Stimulated activated CD4-positive, alpha-beta T cell treated with anti-CD3 and anti-CD28 coated beads, Interleukin-1b, Interleukin-23, amount 100 ng/mL, for 48 hours (primary cell): Measurements from ENCODE around the gene IL22RA1.
A peak's percentile ranks its signal among the peaks of the same experiment; 100 is the strongest.

ENCODE experiments used
- DNase-seq: peaks from one replicate; pipeline ENCODE4 v3.0.0-alpha.2; 2020

Gene IL22RA1

DNA sequence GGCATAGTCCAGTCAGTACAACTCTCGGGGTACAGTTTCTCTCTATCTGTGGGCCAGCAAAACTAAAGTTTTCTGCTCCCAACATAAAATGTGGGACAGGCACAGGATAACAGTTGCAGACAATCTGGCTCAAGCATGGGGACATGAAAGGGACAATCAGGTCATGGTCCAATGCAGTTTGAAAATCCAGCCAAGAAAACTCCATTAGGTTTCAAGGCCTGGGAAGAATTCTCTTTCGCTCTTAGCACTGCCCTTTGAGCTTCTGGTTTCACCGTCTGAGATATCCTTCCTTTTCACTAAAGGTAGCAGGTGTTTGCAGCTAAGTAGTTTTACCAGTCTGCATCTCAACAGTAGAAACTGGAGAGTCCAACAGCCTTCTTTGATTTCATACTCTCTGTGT is 21.1 kb upstream of the IL22RA1 start:
- DNase-seq, result no peak

GRCh38 chr1:24162201-24162600 is 19.3 kb upstream of the IL22RA1 start:
- DNase-seq, result no peak

GRCh38 chr1:24161270-24161669 is 18.3 kb upstream of the IL22RA1 start:
- DNase-seq, result no peak

- DNase-seq, result no peak
Measured at GRCh38 chr1:24159366-24159765, 16.4 kb upstream of the IL22RA1 start.

- no peak for DNase-seq
Measured at GRCh38 chr1:24157918-24158481, 15.1 kb upstream of the IL22RA1 start.

GRCh38 chr1:24156542-24157260 is 13.8 kb upstream of the IL22RA1 start:
- no peak for DNase-seq

GRCh38 chr1:24155011-24155782 is 12.3 kb upstream of the IL22RA1 start:
- DNase-seq, result no peak

- DNase-seq, result no peak
Measured at GRCh38 chr1:24154215-24154614, 11.3 kb upstream of the IL22RA1 start.

DNA sequence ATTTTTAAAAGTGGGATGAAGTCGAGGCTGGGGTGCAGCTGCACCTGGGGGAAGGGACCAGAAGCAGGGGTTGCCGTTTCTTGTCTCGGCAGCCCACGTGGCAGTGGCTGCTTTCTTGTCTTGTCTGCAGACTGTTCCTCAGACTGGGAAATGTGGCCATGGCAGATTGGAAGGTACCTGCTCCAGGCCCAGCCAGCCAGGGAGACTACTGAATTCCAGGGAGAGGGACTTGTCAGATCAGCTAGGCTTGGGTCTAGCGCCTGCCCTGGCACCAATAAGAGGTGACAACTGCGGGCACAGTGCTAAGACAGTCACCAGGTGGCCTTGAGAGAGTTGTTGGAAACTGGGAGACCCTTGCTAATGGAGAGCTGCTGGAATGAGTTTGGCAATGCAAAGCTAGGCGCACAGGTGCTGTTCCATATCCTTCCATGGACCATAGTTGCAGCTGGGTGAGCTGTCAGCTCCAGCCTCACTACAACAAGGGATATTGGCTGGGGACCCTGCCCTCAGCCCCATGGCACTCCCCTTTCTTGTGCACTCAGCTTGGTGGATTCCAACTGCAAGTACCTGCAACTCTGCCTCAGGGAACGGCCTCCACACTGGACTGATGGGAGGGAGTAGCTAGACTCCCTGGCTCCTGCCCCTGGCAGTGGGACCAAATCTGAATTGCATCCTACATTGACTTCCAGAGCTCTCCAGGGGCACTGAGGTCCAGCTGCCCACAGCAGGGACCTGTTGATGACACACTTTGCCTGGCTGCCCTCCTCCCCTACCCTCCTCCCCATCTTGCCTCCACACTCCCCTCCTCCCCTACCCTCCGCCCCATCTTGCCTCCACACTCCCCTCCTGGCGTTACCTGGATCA is 9.9 kb upstream of the IL22RA1 start:
- no peak for DNase-seq

DNA sequence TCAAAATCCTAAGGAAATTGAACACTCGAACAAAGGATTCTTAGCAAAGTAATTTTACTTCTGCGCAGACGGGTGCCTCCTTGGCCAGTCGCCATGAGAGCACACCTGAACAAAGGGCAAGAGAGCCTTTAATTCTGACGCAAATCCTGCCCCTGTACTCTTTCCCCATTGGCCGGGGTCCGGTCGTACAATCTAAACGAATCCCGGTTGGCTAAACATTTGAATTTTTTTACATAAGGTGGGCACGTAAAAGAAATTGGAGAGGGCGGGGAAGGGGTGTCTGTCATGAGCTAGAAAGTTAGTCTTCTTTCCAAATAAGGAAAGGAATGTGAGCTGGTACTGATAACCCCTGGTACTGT is 8.2 kb upstream of the IL22RA1 start:
- no peak for DNase-seq

- DNase-seq, result peak; percentile 87
Measured at GRCh38 chr1:24150234-24151174, 7.6 kb upstream of the IL22RA1 start.

DNA sequence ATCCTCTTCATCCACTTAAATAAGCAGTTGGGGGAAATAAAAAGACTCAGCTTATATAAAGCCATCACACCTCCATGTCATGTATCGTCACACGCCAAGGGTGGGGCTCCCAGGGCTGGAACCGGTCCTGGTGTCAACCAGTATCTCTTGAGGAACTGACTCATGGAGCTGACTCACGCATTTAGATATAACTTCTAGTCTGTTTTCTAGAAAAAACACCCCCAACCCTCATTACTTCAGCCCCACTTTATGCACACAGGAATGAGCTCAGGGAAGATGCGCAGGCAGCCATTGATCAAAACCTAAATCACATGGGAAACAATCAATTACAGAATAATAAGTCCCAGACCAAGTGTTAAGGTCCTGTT is 6.9 kb upstream of the IL22RA1 start:
- peak; percentile 71 for DNase-seq

- no peak for DNase-seq
Measured at GRCh38 chr1:24147816-24148215, 4.9 kb upstream of the IL22RA1 start.

GRCh38 chr1:24147194-24147593 is 4.3 kb upstream of the IL22RA1 start:
- no peak for DNase-seq

DNA sequence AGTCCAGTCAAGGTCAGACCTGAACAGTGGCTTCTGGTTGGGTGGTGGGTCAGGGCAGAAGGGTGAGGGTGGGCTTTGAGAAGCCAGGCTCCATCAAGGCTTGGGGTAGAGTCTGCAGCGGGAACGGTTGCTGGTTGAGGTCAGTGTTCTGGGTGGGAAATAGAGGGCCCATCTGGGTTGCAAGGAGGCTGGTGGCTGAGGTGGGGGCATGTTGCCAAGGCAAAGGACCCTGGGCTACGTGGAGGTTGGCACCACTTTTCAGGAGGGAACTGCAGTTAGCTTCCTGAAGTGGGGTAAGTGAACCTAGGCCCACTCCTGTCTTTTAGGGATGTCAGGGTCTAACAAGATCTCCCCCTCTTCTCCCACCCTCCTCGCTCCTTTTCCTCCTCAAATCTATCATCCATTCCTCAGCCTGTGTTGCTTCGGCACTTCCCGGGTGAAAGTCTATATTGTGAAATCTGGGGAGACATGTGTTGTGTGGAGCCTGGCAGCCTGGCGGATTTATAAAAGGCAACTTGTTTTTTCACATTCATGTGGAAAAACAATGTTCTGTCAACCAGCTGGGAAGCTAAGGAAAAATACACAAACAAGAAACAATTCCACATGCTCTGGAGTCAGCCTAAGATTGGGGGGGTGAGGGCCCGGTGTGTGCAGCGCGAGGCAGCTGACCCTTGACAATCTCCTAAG is 1.5 kb downstream of the IL22RA1 start:
- no peak for DNase-seq

- DNase-seq, result no peak
Measured at GRCh38 chr1:24140741-24141181, 2.2 kb downstream of the IL22RA1 start.

DNA sequence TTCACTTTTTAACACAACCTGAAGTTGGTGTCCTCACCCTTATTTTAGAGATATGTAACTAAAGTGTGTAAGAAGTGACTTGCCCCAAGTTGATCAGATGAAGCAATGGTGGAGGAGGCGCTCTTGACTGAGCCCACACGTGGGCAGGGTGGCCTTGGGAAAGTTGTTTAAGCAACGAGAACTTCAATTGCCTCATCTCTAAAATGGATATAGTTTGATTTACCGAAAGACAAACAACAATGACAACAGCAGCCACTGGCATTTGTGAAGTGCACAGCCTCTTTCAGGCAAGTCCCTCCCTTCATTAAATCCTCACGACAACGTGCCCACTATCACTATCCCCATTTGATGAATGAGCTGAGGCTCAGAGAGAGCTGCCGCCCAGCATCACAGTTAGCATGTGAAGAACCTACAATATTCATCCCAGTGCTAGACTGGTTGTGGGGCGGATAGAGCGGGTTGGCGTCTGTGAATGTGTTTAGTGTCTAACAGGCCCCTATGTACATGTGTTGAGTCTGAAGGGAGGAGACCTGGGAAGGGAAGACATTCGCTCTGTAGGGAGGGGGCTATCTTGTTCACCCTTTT is 3.0 kb downstream of the IL22RA1 start:
- no peak for DNase-seq

- DNase-seq, result no peak
Measured at GRCh38 chr1:24139222-24139489, 3.8 kb downstream of the IL22RA1 start.

DNA sequence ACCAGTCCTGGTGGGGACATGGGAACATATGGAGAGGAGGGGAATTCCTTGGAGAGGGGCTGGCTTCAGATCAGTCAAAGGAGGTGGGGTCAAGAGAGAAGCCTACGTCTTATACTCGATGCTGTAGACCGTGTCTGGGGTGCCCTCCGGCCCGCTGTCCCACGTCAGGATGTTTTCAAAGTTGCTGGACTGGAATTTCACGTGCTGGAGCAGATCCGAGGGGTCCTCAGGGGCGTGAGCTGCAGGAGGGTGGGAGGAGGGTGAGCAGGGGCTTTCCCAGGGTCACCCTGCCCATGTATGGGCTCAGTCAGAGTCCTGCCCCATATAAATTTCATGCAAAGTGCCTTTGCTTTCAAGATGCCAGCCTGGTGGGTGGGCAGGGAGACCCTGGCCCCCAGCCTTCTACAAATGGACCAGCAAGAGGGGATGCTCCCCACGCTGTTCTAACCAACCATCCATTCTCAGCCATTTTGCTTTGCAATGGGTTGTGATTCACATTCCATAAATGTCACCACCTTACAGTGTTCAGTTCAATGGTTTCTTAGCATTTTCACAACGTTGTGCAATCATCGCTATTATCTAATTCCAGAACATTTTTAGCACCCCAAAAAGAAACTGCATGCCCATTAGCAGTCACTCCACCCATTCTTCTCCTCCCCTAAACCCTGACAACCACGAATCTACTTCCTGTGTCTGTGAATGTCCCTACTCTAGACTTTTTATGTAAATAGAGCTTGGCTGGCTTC is 4.3 kb downstream of the IL22RA1 start:
- no peak for DNase-seq

DNA sequence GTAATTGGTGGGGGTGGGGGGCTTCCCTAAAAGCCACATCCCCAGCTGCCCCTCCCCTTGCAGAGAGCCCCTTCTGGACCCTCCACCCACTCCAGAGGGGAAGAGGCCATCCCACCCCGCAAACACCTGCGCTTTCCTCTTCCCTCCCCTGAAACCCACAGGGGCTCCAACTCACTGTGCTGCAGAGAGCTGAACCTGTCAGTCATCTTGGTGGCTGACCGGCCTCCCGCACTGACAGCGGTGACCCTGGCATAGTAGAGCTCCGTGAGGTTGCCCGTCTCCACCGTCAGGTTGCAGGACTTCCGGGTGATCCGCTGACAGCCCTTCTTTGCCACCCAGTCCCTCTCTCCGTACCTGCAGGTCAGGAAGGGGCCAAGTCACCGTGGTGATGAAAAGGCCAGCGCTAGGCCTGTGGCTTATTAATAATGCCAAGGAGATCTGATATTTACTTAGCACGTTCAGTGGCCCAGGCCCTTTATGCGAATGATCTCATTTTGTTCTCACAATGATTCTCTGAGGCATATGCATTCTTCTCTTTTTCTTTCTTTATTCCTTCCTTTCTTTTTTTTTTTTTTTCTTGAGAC is 5.9 kb downstream of the IL22RA1 start:
- no peak for DNase-seq
